Neural progenitor cell (in vitro differentiated cells): Measurements from ENCODE around the gene STPG4.

Source experiments
- CTCF ChIP-seq: fragments of 200-600 bp; sonication (generic); IDR thresholded peaks from 2 replicates; pipeline ENCODE4 v1.5.1; 2017; ENCODE audit warnings: antibody characterized with exemption, mild to moderate bottlenecking
- EZH2 ChIP-seq: fragments of 200-600 bp; sonication (generic); IDR thresholded peaks from 2 replicates; pipeline ENCODE4 v1.6.1; 2017; ENCODE audit warnings: antibody characterized with exemption, mild to moderate bottlenecking, moderate library complexity

DNA sequence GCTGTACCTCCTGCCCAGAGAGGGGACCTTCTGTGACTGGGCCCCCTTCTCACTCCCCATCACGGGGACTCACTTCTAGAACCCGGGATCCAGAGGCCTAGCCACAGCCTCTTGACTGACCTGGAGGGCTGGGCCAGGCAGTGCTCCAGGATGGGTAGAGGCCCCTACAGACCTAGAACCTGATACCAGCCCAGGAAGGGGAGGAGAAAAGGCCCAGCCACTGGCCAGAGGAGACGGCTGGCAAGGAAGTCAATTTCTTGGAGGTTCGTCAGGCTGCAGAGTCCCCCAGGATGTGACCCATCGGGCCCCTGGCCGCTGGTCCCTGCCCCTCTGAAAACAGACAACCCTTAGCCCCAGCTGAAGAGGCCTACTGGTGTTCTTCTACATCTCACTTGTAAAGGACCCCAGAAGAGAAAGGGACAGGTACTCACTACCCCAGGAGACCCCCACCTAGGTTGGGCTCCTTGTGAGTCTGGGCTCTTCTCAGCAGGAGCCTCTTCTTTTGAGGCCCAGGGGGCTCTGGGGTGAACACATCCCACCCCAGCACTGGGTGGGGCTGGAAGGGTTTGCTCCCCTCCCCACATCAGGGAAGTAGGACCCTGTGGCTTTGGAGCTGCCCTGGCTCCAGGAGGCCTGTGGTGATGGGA is 86.0 kb downstream of the STPG4 start:
- TF ChIP-seq CTCF (no peak), EZH2 (no peak)
